HG02981 (cell line): ENCODE measurements around the gene SIAH2.
"Not testable (repeated sequence)": the region's sequence is repeated elsewhere in the genome, so short reads cannot be mapped to it uniquely, and the experiment has no call there.

Experiments used
- ATAC-seq: cut with Tn5 transposase; IDR thresholded peaks from one replicate; pipeline ENCODE4 v1.9.1; 2021; ENCODE audit warnings: mild to moderate bottlenecking, moderate library complexity; ENCODE audit not compliant: unreplicated experiment

The SIAH2 gene

DNA sequence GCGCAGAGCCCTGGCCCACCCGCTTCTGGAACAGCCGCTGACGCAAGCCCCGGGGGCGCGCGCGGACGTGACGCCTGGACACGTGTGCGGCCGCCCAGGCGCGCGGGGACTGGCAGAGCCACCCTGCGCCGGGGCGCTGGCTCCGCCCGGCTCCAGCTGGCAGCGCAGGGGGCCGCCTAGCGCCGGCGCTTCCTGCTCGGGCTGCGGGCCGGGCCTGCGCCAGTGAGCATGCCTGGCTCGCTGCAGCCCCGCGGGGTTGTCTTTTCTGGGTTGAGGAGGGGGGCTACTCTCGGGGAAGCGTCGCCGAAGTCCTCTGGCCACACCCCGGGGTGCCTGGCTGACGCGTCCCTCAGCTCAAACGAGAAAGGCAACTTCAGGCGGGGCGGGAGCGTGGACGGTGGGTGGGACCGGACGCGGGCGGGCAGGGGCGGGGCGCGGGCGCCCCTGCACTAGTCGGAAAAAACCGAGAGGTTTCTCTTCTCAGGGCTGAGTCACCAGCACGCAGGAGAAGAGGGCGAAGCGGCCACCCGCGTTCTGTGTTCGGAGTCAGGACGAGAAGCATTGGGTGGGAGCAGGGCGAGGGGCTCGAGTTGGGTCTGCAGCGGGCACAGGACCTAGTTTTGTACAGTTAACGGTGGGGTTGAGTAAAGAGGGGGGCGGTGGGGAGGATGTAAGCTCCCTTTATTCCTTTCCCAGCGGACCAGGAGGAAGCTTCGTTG, at the start of gene SIAH2:
Gene SIAH2 (minus strand): TSS at position 48 of the 719 bp plus-strand sequence. CDS start 320 bp downstream, outside the sequence.
- ATAC-seq: peak; percentile 61

DNA sequence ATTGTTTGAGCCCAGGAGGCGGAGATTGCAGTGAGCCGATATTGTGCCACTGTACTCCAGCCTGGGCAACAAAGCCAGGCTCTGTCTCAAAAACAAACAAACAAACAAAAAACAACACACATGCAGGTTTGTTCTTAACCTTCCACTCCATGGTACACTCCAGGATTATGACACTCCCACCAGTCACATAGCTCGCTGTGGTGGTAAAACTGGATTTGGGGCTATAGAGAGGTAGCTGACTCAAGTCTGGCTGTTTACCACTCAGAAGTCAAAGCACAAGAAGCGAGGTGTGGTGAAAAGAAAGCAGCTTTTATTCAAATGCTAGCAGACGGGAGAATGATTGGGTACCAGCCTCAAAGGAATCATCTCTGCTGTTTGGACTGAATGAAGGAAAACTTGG, 49.0 kb upstream of the SIAH2 start:
- ATAC-seq: no peak

DNA sequence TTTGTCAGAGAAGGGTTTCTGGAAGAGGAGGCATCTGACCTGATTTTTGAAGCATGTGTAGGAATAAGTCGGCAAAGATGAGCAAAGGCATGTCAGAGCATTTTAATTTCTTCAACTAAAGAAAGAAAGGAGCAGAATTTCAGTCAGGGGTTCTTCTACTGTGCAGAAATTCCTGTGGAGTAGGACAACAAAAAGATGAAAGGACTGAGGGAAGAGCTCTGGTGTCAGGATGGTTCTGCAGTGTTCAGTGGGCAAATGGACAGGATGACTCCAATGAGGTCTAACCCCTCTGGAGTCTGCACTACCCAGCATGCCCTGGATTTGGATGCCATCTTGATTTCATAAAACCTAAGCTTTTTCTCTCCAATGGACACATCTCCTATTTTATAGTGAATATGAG, 47.7 kb upstream of the SIAH2 start:
- ATAC-seq: no peak

DNA sequence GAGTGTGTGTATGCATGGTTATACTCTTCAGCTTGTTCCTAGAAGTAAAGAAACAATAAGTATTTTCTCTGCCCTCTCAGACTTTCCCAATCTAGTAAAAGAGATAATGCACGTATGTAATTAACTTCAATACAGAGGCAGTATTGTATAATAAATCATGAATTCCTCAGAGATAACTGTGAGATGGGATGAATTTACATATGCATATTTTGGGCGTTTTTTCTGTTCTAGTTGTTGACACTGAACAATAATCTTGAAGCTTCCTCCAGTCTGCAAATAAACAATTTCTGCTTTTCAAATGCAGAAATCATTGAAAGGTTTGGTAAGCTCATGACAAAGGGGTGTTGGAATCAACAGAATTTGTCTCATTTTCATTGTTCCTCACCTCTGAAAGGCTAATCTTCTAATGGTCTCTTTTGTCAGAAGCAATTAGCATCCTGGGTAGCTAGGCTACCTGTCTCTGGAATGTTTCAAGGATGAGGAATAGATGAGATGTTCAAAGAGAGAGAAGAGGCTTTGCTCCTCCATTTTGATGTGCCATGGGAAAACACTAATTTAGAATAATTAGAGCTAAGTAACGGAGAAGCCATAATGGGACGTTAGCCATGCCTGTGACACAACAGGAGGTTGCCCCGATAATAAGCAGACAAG, 43.3 kb upstream of the SIAH2 start:
- no peak for ATAC-seq

GRCh38 chr3:150805354-150805753, 42.4 kb upstream of the SIAH2 start:
- ATAC-seq: no peak

DNA sequence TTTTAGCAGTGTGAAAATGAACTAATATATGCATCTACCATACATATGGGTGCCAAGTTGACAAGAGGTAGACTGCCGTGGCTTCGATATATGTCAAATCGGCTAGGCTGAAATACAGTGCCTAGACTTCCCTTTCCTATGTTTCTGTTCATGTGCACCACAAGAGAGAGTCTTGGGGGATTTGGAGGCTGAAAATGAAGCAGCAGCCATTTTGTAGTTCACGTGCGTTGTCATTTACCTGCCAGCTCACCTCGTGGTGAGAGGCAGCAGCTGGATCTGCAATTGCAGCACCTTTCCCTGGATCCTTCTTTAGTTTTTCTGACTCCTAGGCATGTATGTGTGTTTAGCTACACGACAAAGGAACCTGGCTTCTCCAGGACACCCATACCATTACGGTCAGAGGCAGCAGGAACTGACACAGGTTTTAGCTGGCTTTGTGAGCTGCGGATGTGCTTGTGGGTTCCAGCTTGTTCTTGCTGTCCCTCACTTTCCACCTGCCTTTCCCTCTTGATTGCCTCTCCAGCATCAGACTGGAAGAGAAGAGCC, 40.5 kb upstream of the SIAH2 start:
- no peak for ATAC-seq

- no peak for ATAC-seq
These were observed 37.8 kb upstream of the SIAH2 start for GRCh38 chr3:150800722-150801121.

DNA sequence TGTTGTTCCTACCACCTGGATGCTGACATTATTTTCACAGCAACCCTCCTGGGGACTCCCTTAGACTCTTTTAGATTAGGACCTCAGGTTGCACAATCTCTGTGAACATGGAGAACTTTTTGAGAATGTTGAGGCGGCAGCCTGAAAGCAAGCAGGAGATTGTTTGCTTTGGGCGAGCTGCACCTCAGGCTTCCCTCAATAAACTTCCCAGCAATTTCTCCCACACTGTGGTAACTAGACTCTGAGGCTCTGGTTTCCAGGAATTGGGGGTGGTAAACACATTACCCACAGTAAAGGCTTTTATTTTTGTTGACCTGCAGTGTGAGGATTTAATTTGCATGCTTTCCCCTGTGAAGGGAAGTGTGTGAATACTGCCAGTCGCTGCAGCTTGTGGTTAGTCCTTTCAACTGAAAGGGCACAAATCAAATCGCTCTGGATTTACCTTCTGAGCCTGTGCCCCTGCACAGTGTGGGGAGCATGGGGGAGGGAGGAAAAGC, 35.2 kb upstream of the SIAH2 start:
- no peak for ATAC-seq

GRCh38 chr3:150797155-150797554, 34.2 kb upstream of the SIAH2 start:
- no peak for ATAC-seq

- not testable (repeated sequence) for ATAC-seq
These were observed 33.6 kb upstream of the SIAH2 start for GRCh38 chr3:150796527-150796926.

DNA sequence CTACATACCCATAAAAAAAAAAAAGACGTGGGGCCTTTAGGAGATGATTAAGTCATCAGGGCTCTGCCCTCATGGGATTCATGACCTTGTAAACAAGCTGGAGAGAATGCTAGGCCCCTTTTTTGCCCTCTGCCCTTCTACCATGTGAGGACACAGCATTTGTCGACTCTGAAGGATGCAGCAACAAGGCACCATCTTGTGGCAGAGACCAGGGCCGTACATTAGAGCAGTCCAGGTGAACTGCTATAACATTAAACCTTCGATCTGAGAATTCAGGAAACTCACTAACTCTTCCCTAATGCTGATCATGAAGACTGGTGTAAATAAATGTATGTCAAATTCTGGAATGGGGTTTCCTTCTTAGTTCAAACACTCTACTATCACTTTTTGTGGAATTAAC, 30.7 kb upstream of the SIAH2 start:
- ATAC-seq: no peak

DNA sequence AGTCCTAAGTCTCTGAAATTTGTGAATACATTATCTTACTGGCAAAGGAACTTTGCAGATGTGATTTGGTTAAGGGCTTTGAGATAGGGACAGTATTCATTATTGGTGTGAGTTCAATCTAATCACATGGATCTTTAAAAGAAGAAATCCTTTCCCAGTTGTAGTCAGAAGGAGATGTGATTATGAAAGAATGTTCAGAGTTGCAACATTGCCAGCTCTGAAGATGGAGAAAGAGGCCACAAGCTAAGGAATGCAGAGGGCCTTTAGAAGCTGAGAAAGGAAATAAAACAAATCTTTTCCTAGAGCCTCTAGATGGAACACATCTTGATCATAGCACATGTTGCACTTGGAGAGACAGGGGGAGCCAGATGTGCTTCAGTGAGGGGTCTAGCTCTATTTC, 27.7 kb upstream of the SIAH2 start:
- ATAC-seq: no peak

GRCh38 chr3:150789451-150789850, 26.5 kb upstream of the SIAH2 start:
- no peak for ATAC-seq

GRCh38 chr3:150787741-150788370, 24.9 kb upstream of the SIAH2 start:
- ATAC-seq: no peak

DNA sequence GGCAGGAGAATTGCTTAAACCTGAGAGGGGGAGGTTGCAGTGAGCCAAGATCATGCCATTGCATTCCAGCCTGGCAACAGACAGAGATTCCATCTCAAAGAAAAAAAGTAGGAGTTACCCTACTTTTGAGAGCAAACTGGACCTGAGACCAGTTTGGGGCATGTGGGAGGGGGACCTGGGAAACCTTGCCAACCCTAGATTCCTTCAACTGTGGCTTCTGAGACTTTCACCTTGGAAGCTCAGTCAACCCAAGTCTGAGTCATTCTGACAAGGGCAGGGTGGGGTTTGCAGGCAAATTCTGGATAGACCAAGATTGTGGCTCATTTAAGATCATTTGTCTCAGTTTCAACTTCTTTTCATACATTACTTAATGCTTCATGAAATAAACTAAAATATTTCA, 23.8 kb upstream of the SIAH2 start:
- ATAC-seq: no peak

DNA sequence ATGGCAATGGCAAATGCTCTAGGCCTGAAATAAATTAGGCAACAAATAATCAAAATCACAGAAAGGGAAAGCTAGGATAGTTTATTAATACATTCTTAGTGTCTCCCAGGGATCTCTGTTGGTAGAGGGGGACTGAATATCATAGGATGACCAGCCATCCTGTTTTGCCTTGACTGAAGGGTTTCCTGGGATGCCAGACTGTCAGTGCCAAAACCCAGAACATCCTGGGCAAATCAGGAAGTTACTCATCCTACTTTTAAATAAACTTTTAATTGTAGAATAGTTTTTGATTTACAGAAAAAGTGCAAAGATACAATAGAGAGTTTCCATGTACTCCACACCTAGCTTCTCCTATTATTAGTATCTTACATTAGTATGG, 21.8 kb upstream of the SIAH2 start:
- ATAC-seq: no peak

GRCh38 chr3:150783920-150784746, 21.2 kb upstream of the SIAH2 start:
- peak; percentile 58 for ATAC-seq

GRCh38 chr3:150783316-150783715, 20.3 kb upstream of the SIAH2 start:
- ATAC-seq: no peak

DNA sequence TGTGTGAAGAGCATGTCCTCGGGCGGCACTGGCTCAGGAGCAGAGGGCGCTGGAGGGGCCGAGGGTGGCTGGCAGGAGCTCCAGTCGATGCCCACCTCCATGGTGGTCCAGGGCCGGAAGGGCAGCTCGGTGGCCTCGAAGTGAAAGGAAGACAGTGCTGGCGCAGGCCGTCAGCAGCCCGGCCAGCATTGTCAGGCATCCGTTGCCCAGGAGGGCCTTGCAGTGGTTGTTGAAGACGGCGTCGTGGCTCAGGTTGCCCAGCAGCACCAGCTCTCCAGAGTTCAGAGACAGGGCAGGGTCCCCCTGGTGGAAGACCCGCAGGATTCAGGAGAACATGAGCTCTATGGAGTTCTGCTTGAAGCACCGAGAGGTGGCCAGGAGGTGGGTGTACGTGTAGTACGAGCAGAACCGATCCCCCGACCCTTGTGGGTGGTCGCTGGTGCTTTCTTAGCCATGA, 16.5 kb upstream of the SIAH2 start:
- no peak for ATAC-seq

DNA sequence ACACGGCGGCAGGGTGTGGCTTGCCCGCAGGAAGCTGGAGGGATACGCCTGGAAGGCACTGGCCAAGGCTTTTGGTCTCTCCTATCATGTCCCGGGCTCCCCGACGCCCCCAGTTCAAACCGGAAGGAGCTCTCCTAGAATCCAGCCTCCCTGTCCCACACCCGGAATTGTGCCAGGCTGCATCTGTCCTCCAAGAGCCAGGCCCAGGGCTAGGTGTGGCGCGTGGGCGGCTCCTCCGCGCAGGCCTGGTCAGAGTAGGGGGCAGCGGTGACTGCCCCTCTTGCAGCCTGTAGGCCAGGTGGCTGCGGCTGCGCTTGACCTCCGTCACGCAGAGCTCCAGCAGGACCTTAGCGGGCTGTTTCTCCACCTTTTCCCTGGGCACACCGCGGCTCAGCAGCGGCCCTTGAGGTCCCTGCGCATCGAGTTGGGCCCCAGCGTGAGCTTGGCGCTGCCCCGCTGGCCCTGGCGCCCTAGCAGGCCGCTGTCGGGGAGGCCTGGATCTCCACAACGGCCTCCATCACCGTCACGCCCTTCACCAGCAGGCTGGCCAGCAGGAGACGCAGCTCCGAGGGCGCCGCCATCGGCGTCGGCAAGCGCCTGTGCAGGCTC, 15.9 kb upstream of the SIAH2 start:
- no peak for ATAC-seq
